ENCODE results near the gene ETDC.
"Not testable (repeated sequence)": the region's sequence is repeated elsewhere in the genome, so short reads cannot be mapped to it uniquely, and the experiment has no call there.

DNA sequence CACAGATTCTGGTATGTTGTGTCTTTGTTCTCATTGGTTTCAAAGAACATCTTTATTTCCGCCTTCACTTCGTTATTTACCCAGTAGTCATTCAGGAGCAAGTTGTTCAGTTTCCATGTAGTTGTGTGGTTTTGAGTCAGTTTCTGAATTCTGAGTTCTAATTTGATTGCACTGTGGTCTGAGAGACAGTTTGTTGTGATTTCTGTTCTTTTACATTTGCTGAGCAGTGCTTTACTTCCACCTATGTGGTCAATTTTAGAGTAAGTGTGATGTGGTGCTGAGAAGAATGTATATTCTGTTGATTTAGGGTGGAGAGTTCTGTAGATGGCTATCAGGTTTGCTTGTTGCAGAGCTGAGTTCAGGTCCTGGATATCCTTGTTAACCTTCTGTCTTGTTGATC, 48.3 kb upstream of the ETDC start:
- TF ChIP-seq EP300, POLR2A (IDR thresholded peaks at IDR 0.05): not testable (repeated sequence)
- TF ChIP-seq, protein P1, sequence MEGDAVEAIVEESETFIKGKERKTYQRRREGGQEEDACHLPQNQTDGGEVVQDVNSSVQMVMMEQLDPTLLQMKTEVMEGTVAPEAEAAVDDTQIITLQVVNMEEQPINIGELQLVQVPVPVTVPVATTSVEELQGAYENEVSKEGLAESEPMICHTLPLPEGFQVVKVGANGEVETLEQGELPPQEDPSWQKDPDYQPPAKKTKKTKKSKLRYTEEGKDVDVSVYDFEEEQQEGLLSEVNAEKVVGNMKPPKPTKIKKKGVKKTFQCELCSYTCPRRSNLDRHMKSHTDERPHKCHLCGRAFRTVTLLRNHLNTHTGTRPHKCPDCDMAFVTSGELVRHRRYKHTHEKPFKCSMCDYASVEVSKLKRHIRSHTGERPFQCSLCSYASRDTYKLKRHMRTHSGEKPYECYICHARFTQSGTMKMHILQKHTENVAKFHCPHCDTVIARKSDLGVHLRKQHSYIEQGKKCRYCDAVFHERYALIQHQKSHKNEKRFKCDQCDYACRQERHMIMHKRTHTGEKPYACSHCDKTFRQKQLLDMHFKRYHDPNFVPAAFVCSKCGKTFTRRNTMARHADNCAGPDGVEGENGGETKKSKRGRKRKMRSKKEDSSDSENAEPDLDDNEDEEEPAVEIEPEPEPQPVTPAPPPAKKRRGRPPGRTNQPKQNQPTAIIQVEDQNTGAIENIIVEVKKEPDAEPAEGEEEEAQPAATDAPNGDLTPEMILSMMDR (IDR thresholded peaks at IDR 0.05), result not testable (repeated sequence)

Data from gastroesophageal sphincter (tissue), 3 donors.